GM12891 (cell line): Measurements from ENCODE around the gene MYCT1.

Experiments used
- POLR2A ChIP-seq: IDR thresholded peaks from 2 replicates; pipeline ENCODE4 v1.6.1; 2011; ENCODE audit warnings: low read depth, low read length, control low read depth
- TAF1 ChIP-seq: IDR thresholded peaks from 2 replicates; pipeline ENCODE4 v1.6.1; 2011; ENCODE audit warnings: low read depth, low read length, control low read depth

DNA sequence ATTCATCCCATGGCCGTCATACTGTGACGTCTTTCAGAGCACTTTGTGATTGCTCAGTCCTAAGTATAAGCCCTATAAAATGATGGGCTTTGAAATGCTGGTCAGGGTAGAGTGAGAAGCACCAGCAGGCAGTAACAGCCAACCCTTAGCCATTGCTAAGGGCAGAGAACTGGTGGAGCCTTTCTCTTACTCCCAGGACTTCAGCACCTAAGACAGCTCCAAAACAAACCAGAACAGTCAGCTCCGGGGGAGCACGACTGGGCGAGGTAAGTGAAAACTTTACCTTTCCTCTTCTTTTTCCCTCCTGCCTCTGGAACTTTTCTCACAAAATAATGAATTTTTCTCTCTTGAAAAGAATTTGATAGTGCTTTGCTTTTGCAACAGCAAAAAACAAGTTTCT is 53.0 kb downstream of the MYCT1 start, which contains the start of gene VIP:
- TF ChIP-seq POLR2A (no peak), TAF1 (no peak)
